Hematopoietic multipotent progenitor cell (in vitro differentiated cells): ENCODE measurements around the gene SCLY. TPM values are rescaled to one million over a fixed set of nuclear protein-coding genes. Genes with fewer than 3 reads are reported as not detected.
A peak's percentile ranks its signal among the peaks of the same experiment; 100 is the strongest.

ENCODE experiments used
- DNase-seq, 3 donors: peaks; one replicate each; pipeline ENCODE4 v3.0.0-alpha.2; 2011 to 2015; ENCODE audit warnings: low read depth in 2 of 3, low spot score in 2 of 3
- total RNA-seq: library from RNA; depleted of rRNA; stranded (reverse); fragments of >200 nt; gene quantifications from one replicate; pipeline ENCODE4 v1.2.3, GENCODE V29; 2012

The SCLY gene
- total RNA-seq, 1 donor = 13.2 TPM

GRCh38 chr2:238067939-238068338, 7.1 kb downstream of the SCLY start:
- DNase-seq = no peak

- peak in 1 of 3 donors; percentile 11 for DNase-seq
These were observed 8.4 kb downstream of the SCLY start for GRCh38 chr2:238069021-238069709.

- no peak for DNase-seq
These were observed 9.1 kb downstream of the SCLY start for GRCh38 chr2:238069877-238070276.

GRCh38 chr2:238075397-238075796, 14.6 kb downstream of the SCLY start:
- DNase-seq = no peak

GRCh38 chr2:238077292-238077691, 16.5 kb downstream of the SCLY start:
- DNase-seq = no peak

GRCh38 chr2:238079874-238080327, 19.1 kb downstream of the SCLY start:
- no peak for DNase-seq

- DNase-seq = no peak
These were observed 19.7 kb downstream of the SCLY start for GRCh38 chr2:238080518-238080917.

- no peak for DNase-seq
These were observed 20.3 kb downstream of the SCLY start for GRCh38 chr2:238081150-238081549.

- no peak for DNase-seq
These were observed 20.8 kb downstream of the SCLY start for GRCh38 chr2:238081561-238081960.

- DNase-seq = no peak
These were observed 21.4 kb downstream of the SCLY start for GRCh38 chr2:238082151-238082550.

- DNase-seq = no peak
These were observed 22.0 kb downstream of the SCLY start for GRCh38 chr2:238082827-238083226.

- no peak for DNase-seq
These were observed 23.1 kb downstream of the SCLY start for GRCh38 chr2:238083919-238084318.

GRCh38 chr2:238084761-238085160, 24.0 kb downstream of the SCLY start:
- DNase-seq = no peak

- DNase-seq = no peak
These were observed 25.1 kb downstream of the SCLY start for GRCh38 chr2:238085899-238086298.

GRCh38 chr2:238087211-238087610, 26.4 kb downstream of the SCLY start:
- no peak for DNase-seq

GRCh38 chr2:238090887-238091286, 30.1 kb downstream of the SCLY start:
- DNase-seq = no peak

- no peak for DNase-seq
These were observed 30.7 kb downstream of the SCLY start for GRCh38 chr2:238091436-238092060.

- no peak for DNase-seq
These were observed 31.8 kb downstream of the SCLY start for GRCh38 chr2:238092486-238093035.

- no peak for DNase-seq
These were observed 32.7 kb downstream of the SCLY start for GRCh38 chr2:238093181-238094140.

GRCh38 chr2:238094438-238095022, 33.7 kb downstream of the SCLY start:
- no peak for DNase-seq

GRCh38 chr2:238095143-238095542, 34.3 kb downstream of the SCLY start:
- no peak for DNase-seq
